Glutamatergic neuron (in vitro differentiated cells): ENCODE measurements around the gene PPP1R1A. TPM values are rescaled to one million over a fixed set of nuclear protein-coding genes. Genes with fewer than 3 reads are reported as not detected.

Source experiments
- DNase-seq: peaks from one replicate; pipeline ENCODE4 v3.0.0; 2022
- H3K27ac Mint-ChIP-seq: one replicate; pipeline ENCODE4 v1.8.0; 2020; ENCODE audit warnings: mild to moderate bottlenecking, mixed read lengths, inconsistent platforms; ENCODE audit not compliant: unreplicated experiment
- H3K27me3 Mint-ChIP-seq: one replicate; pipeline ENCODE4 v1.8.0; 2020; ENCODE audit warnings: mild to moderate bottlenecking, moderate library complexity, mixed read lengths, inconsistent platforms; ENCODE audit not compliant: unreplicated experiment
- H3K36me3 Mint-ChIP-seq: one replicate; pipeline ENCODE4 v1.8.0; 2020; ENCODE audit warnings: mild to moderate bottlenecking, mixed read lengths, inconsistent platforms; ENCODE audit not compliant: unreplicated experiment
- H3K4me1 Mint-ChIP-seq: one replicate; pipeline ENCODE4 v1.8.0; 2020; ENCODE audit warnings: mild to moderate bottlenecking, low read depth, mixed read lengths, inconsistent platforms; ENCODE audit not compliant: unreplicated experiment
- H3K4me3 Mint-ChIP-seq: one replicate; pipeline ENCODE4 v1.8.0; 2020; ENCODE audit warnings: mild to moderate bottlenecking, mixed read lengths, inconsistent platforms; ENCODE audit not compliant: unreplicated experiment
- H3K9me3 Mint-ChIP-seq: one replicate; pipeline ENCODE4 v1.8.0; 2020; ENCODE audit warnings: mild to moderate bottlenecking, moderate library complexity, mixed read lengths, inconsistent platforms; ENCODE audit not compliant: unreplicated experiment
- CTCF ChIP-seq: fragments of 200-600 bp; sonication (generic); IDR thresholded peaks from one replicate; pipeline ENCODE4 v1.5.0; 2021; ENCODE audit not compliant: partially characterized antibody, unreplicated experiment
- total RNA-seq: library from RNA; stranded (reverse); fragmentation: NEBNext Ultra II Directional; extraction: Animal tissue kit (Norgen Biotek cat#: 25700); gene quantifications from one replicate; pipeline ENCODE4 v1.2.1, GENCODE V29; 2021; ENCODE audit not compliant: unreplicated experiment

The PPP1R1A gene
- total RNA-seq, 1 donor from 2014 or later = 47.6 TPM

GRCh38 chr12:54598970-54599369, 10.5 kb upstream of the PPP1R1A start:
- Mint-ChIP-seq H3K36me3 (no peaks in the 10 kb centered on the region), H3K27me3 (peaks cover 2% of the 10 kb centered on the region), H3K9me3 (peaks cover 7% of the 10 kb centered on the region), H3K27ac (no peak overlapping the region), H3K4me3 (no peak overlapping the region), H3K4me1 (peaks cover 12% of the 10 kb centered on the region)
- no peak for DNase-seq
- TF ChIP-seq CTCF = no peak

GRCh38 chr12:54596526-54596946, 8.1 kb upstream of the PPP1R1A start:
- H3K27me3 Mint-ChIP-seq = peaks cover 4% of the 10 kb centered on the region
- peak; percentile 84 for DNase-seq
- H3K27ac Mint-ChIP-seq = no peak overlapping the region
- H3K4me3 Mint-ChIP-seq = no peak overlapping the region
- H3K36me3 Mint-ChIP-seq = no peaks in the 10 kb centered on the region
- TF ChIP-seq CTCF = peak; percentile 82
- peaks cover 8% of the 10 kb centered on the region for H3K4me1 Mint-ChIP-seq
- H3K9me3 Mint-ChIP-seq = peaks cover 4% of the 10 kb centered on the region

GRCh38 chr12:54595471-54595870, 7.0 kb upstream of the PPP1R1A start:
- Mint-ChIP-seq H3K4me1 (peaks cover 11% of the 10 kb centered on the region), H3K36me3 (no peaks in the 10 kb centered on the region), H3K9me3 (peaks cover 4% of the 10 kb centered on the region), H3K4me3 (no peak overlapping the region), H3K27me3 (peaks cover 2% of the 10 kb centered on the region), H3K27ac (no peak overlapping the region)
- DNase-seq = no peak
- TF ChIP-seq CTCF = no peak

- Mint-ChIP-seq H3K27me3 (peaks cover 5% of the 10 kb centered on the region), H3K4me3 (no peak overlapping the region), H3K36me3 (no peaks in the 10 kb centered on the region), H3K9me3 (peaks cover 4% of the 10 kb centered on the region), H3K27ac (no peak overlapping the region), H3K4me1 (peaks cover 13% of the 10 kb centered on the region)
- TF ChIP-seq CTCF = no peak
- no peak for DNase-seq
These were observed 5.3 kb upstream of the PPP1R1A start for GRCh38 chr12:54593725-54594124.

GRCh38 chr12:54593135-54593534, 4.7 kb upstream of the PPP1R1A start:
- H3K27me3 Mint-ChIP-seq = peaks cover 6% of the 10 kb centered on the region
- H3K4me1 Mint-ChIP-seq = peaks cover 14% of the 10 kb centered on the region
- TF ChIP-seq CTCF = no peak
- no peak overlapping the region for H3K27ac Mint-ChIP-seq
- no peaks in the 10 kb centered on the region for H3K36me3 Mint-ChIP-seq
- peaks cover 4% of the 10 kb centered on the region for H3K9me3 Mint-ChIP-seq
- H3K4me3 Mint-ChIP-seq = no peak overlapping the region
- no peak for DNase-seq
